Measurements from ENCODE around the gene RRP1. TPM values are rescaled to one million over a fixed set of nuclear protein-coding genes. Genes with fewer than 3 reads are reported as not detected.

Gene RRP1
- total and polyA plus RNA-seq, 2 of the 13 experiments (the other 11 are each of a cell fraction or from before 2014, with no cell fraction given), result 20.1 to 35.1 TPM

DNA sequence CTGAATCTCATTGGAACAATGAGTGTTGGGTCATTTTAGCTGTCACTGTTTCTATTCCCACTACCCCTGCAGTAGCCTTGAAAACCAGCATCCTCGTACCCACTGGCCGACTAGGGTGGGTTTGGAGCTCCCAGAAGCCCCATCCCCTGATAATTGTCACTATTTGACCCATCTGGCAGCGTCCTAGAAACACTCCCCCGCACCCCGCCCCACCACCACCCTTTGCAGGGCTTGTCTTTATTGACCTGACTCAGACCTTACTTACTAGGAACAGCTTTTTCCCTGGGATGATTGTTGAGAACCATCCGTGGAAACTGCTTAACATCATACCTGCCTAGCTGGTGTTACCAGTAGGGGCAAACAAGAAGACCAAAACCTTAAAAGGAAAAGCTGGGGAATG, 47.2 kb downstream of the RRP1 start:
- H2AFZ ChIP-seq (ENCODE audit: low read length), result no peak overlapping the region
- FAIRE-seq (no peak), DNase-seq (ENCODE audit: low spot score) (no peak), ATAC-seq (no peak)
- ChIA-PET CTCF (ENCODE audit: low intra/inter-chr PET ratio, low total read pairs) (no interaction called here), POLR2A (interaction anchor here (1.1 kb wide), 1 partner anchor 12 kb away, joined by 3 read pairs; no protein-coding TSS in a partner anchor)
- no peaks in the 10 kb centered on the region for H3K9me3 ChIP-seq (ENCODE audit: low read length)
- intact Hi-C loops (cut with micrococcal nuclease; ENCODE audit: unreplicated experiment) (no loop called here), in situ Hi-C loops (cut with HindIII; ENCODE audit: extremely low pct_ligation_motif_present, low pct_unique_long_range_greater_than_20kb) (loop anchor here (10.0 kb wide), 1 partner anchor 58 kb away; no protein-coding TSS in a partner anchor)
- H3K9ac ChIP-seq (ENCODE audit: insufficient read depth, low read depth, low read length), result no peak overlapping the region
- TF ChIP-seq, protein P1, sequence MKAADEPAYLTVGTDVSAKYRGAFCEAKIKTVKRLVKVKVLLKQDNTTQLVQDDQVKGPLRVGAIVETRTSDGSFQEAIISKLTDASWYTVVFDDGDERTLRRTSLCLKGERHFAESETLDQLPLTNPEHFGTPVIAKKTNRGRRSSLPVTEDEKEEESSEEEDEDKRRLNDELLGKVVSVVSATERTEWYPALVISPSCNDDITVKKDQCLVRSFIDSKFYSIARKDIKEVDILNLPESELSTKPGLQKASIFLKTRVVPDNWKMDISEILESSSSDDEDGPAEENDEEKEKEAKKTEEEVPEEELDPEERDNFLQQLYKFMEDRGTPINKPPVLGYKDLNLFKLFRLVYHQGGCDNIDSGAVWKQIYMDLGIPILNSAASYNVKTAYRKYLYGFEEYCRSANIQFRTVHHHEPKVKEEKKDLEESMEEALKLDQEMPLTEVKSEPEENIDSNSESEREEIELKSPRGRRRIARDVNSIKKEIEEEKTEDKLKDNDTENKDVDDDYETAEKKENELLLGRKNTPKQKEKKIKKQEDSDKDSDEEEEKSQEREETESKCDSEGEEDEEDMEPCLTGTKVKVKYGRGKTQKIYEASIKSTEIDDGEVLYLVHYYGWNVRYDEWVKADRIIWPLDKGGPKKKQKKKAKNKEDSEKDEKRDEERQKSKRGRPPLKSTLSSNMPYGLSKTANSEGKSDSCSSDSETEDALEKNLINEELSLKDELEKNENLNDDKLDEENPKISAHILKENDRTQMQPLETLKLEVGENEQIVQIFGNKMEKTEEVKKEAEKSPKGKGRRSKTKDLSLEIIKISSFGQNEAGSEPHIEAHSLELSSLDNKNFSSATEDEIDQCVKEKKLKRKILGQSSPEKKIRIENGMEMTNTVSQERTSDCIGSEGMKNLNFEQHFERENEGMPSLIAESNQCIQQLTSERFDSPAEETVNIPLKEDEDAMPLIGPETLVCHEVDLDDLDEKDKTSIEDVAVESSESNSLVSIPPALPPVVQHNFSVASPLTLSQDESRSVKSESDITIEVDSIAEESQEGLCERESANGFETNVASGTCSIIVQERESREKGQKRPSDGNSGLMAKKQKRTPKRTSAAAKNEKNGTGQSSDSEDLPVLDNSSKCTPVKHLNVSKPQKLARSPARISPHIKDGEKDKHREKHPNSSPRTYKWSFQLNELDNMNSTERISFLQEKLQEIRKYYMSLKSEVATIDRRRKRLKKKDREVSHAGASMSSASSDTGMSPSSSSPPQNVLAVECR (CRISPR knock-in tag; IDR thresholded peaks at IDR 0.05; ENCODE audit: borderline replicate concordance), result no peak
- TF ChIP-seq SMARCE1 (IDR thresholded peaks at IDR 0.05; ENCODE audit: borderline replicate concordance) (no peak), ZNF337 (CRISPR knock-in tag; IDR thresholded peaks at IDR 0.05; ENCODE audit: borderline replicate concordance, low read depth) (no peak), ZNF749 (CRISPR knock-in tag; IDR thresholded peaks at IDR 0.05; ENCODE audit: borderline replicate concordance) (no peak), ZNF180 (CRISPR knock-in tag; IDR thresholded peaks at IDR 0.05; ENCODE audit: borderline replicate concordance, low read depth) (no peak), NBN (conservative IDR thresholded peaks at IDR 0.05) (no peak)
- H3K36me3 ChIP-seq (replicated peaks in 1 of 2; ENCODE audit: control insufficient read depth in 1 of 2, insufficient read depth in 2 of 2, low read length in 2 of 2), result no peaks in the 10 kb centered on the region
- no peak overlapping the region for H3K4me2 ChIP-seq (ENCODE audit: low read depth, low read length)
- WGBS (ENCODE audit: low lambda C conversion rate), result 9% methylated on average over 6 of the region's 6 CpGs
- H3K79me2 ChIP-seq (ENCODE audit: insufficient read depth, low read length), result no peaks in the 10 kb centered on the region
- BruUV-seq (replicated peaks), result no TSS peak
- H4K20me1 ChIP-seq (ENCODE audit: insufficient read depth, low read length), result no peaks in the 10 kb centered on the region
- H3K27ac ChIP-seq (ENCODE audit: extremely low read length, insufficient read depth, low read length), result no peak overlapping the region
- peaks cover 27% of the 10 kb centered on the region for H3K4me1 ChIP-seq (ENCODE audit: insufficient read depth, low read length)
- H3K4me3 ChIP-seq (replicated peaks in 1 of 3; ENCODE audit: insufficient read depth in 1 of 3, low read depth in 2 of 3, low read length in 3 of 3), result no peak overlapping the region
- H3K27me3 ChIP-seq (ENCODE audit: control insufficient read depth in 1 of 2, insufficient read depth in 2 of 2, low read length in 2 of 2), result peaks cover 2 to 26% of the 10 kb centered on the region in 2 experiments; a peak in 4 of 5 replicates
